CD4-positive, alpha-beta T cell (primary cell): ENCODE results near the gene DLGAP5. TPM values are rescaled to one million over a fixed set of nuclear protein-coding genes. Genes with fewer than 3 reads are reported as not detected.
A peak's percentile ranks its signal among the peaks of the same experiment; 100 is the strongest.

Source experiments
- ATAC-seq: fragments of 200-7000 bp; cut with Tn5 transposase; one replicate; pipeline ENCODE4 v1.10.0; 2022; ENCODE audit warnings: mild to moderate bottlenecking; ENCODE audit not compliant: poor library complexity
- CTCF ChIA-PET: fragments of 350-600 bp; sonication (Branson Sonifier 250); formaldehyde crosslinking; loops from one replicate; lab custom pipeline; 2021; ENCODE audit warnings: antibody characterized with exemption, inconsistent platforms; lab: Charles Lee
- POLR2A ChIA-PET: fragments of 350-600 bp; sonication (Branson Sonifier 250); formaldehyde crosslinking; loops from one replicate; lab custom pipeline; 2021; ENCODE audit warnings: antibody characterized with exemption, inconsistent platforms; lab: Charles Lee
- DNase-seq, 14 experiments: peaks; one replicate each; pipeline ENCODE4 v3.0.0-alpha.2; 2013 to 2020; ENCODE audit warnings: mixed read lengths in 2 of 14
- H3K27ac ChIP-seq, 2 donors: one replicate each; pipeline versions ENCODE4 v1.5.1 to v1.7.0; 2013; ENCODE audit warnings: low read length in 2 of 2, low read depth in 1 of 2, mild to moderate bottlenecking in 1 of 2
- H3K27me3 ChIP-seq, 2 experiments: 1 replicate in 1 of 2; 2 replicates in 1 of 2; pipeline versions ENCODE4 v1.6.1 to v1.7.0; 2013; ENCODE audit warnings: low read length in 2 of 2, control low read depth in 1 of 2, mild to moderate bottlenecking in 1 of 2, moderate library complexity in 1 of 2; ENCODE audit not compliant: insufficient read depth in 2 of 2, control insufficient read depth in 1 of 2
- H3K36me3 ChIP-seq: one replicate; pipeline ENCODE4 v1.6.1; 2013; ENCODE audit warnings: low read length, control low read depth; ENCODE audit not compliant: insufficient read depth
- H3K4me1 ChIP-seq: one replicate; pipeline ENCODE4 v1.6.1; 2013; ENCODE audit warnings: low read length, control low read depth; ENCODE audit not compliant: insufficient read depth
- H3K4me3 ChIP-seq: one replicate; pipeline ENCODE4 v1.5.1; 2013; ENCODE audit warnings: mild to moderate bottlenecking, low read length, moderate library complexity
- H3K9me3 ChIP-seq, 2 experiments: 1 replicate in 1 of 2; 2 replicates in 1 of 2; pipeline versions ENCODE4 v1.6.1 to v1.7.0; 2013; ENCODE audit warnings: low read length in 2 of 2, mild to moderate bottlenecking in 2 of 2, control low read depth in 1 of 2, moderate library complexity in 1 of 2; ENCODE audit not compliant: control insufficient read depth in 1 of 2, insufficient read depth in 1 of 2
- H3K27ac Mint-ChIP-seq: one replicate; pipeline ENCODE4 v1.8.0; 2020; ENCODE audit warnings: mixed read lengths
- H3K27me3 Mint-ChIP-seq: one replicate; pipeline ENCODE4 v1.8.0; 2021; ENCODE audit warnings: mixed read lengths
- H3K36me3 Mint-ChIP-seq: one replicate; pipeline ENCODE4 v1.8.0; 2021; ENCODE audit warnings: low read depth, mixed read lengths
- H3K4me1 Mint-ChIP-seq: one replicate; pipeline ENCODE4 v1.8.0; 2021; ENCODE audit warnings: low read depth, mixed read lengths
- H3K4me3 Mint-ChIP-seq: one replicate; pipeline ENCODE4 v1.8.0; 2020; ENCODE audit warnings: mild to moderate bottlenecking, mixed read lengths
- H3K9me3 Mint-ChIP-seq: one replicate; pipeline ENCODE4 v1.8.0; 2020; ENCODE audit warnings: mixed read lengths
- CTCF ChIP-seq: fragments of 200-600 bp; IDR thresholded peaks from one replicate; pipeline ENCODE4 v1.8.0; 2022; ENCODE audit warnings: antibody characterized with exemption, mild to moderate bottlenecking
- intact Hi-C, 2 experiments: fragments of 100-400 bp; cut with DNase I in 1 of 2; cut with micrococcal nuclease in 1 of 2; formaldehyde crosslinking; loops; one replicate each; pipeline versions ENCODE4 v1.15.1 to v1.9.0; 2023 to 2025; cut with DNase I, micrococcal nuclease
- total RNA-seq, 174 experiments: library from RNA in 2 of 174; stranded (reverse) in 2 of 174; gene quantifications; one replicate each; pipeline ENCODE4 v1.2.3 and lab custom pipeline; 2021 to 2026

The DLGAP5 gene
- total RNA-seq, 2 experiments from 2014 or later, result 0.25 TPM; not detected in 1

GRCh38 chr14:55131370-55132137, 59.8 kb downstream of the DLGAP5 start:
- H3K27ac ChIP-seq, result no peak overlapping the region
- CTCF ChIA-PET, result interaction anchor here (0.6 to 1.5 kb wide), 6 partner anchors 29 to 80 kb away, joined by 3 to 4 read pairs (median 4); partner anchors contain the start of gene MAPK1IP1L
- Mint-ChIP-seq H3K9me3 (no peaks in the 10 kb centered on the region), H3K36me3 (no peaks in the 10 kb centered on the region), H3K27ac (no peak overlapping the region), H3K4me1 (peaks cover 6% of the 10 kb centered on the region), H3K4me3 (no peak overlapping the region), H3K27me3 (peaks cover 46% of the 10 kb centered on the region)
- no peak for TF ChIP-seq CTCF
- POLR2A ChIA-PET, result no interaction called here
- intact Hi-C loops, result no loop called here
- H3K27me3 ChIP-seq, result peaks cover 6 to 16% of the 10 kb centered on the region in 2 experiments
- peak in 3 of 14 experiments; percentile 39 to 55 (median 44) for DNase-seq
- H3K36me3 ChIP-seq, result no peaks in the 10 kb centered on the region
- H3K4me3 ChIP-seq, result no peak overlapping the region
- H3K4me1 ChIP-seq, result peaks cover 25% of the 10 kb centered on the region
- ATAC-seq, result no peak
- no peaks in the 10 kb centered on the region for H3K9me3 ChIP-seq

- Mint-ChIP-seq H3K4me1 (peaks cover 13% of the 10 kb centered on the region), H3K36me3 (no peaks in the 10 kb centered on the region), H3K4me3 (peak overlapping the region; percentile 81), H3K27ac (peak overlapping the region; percentile 11), H3K9me3 (no peaks in the 10 kb centered on the region), H3K27me3 (peaks cover 53% of the 10 kb centered on the region)
- Histone ChIP-seq H3K9me3 (no peaks in the 10 kb centered on the region), H3K4me1 (peaks cover 32% of the 10 kb centered on the region), H3K4me3 (peak overlapping the region; percentile 59), H3K36me3 (no peaks in the 10 kb centered on the region), H3K27ac (no peak overlapping the region), H3K27me3 (peaks cover 6 to 16% of the 10 kb centered on the region in 2 experiments)
- no peak for ATAC-seq
- CTCF ChIA-PET, result interaction anchor here (2.2 kb wide), 1 partner anchor 79 kb away, joined by 6 read pairs; the partner anchor contains the start of gene MAPK1IP1L
- intact Hi-C loops, result no loop called here
- DNase-seq, result no peak
- POLR2A ChIA-PET, result interaction anchor here (0.6 to 1.9 kb wide), 5 partner anchors 12 to 36 kb away, joined by 3 to 11 read pairs (median 4); no protein-coding TSS in a partner anchor
- TF ChIP-seq CTCF, result no peak
These were observed 61.2 kb downstream of the DLGAP5 start for GRCh38 chr14:55130196-55130550.

- no peaks in the 10 kb centered on the region for H3K9me3 ChIP-seq
- intact Hi-C loops, result no loop called here
- H3K4me1 Mint-ChIP-seq, result peaks cover 15% of the 10 kb centered on the region
These were observed 61.8 kb downstream of the DLGAP5 start for GRCh38 chr14:55129428-55130195.

More at GRCh38 chr14:55129428-55130195, 61.8 kb downstream of the DLGAP5 start:
- peak; percentile 66 for ATAC-seq
- ChIA-PET CTCF (interaction anchor here (1.0 to 2.2 kb wide), 2 partner anchors 12 to 78 kb away, joined by 3 to 6 read pairs; partner anchors contain the start of gene MAPK1IP1L), POLR2A (interaction anchor here (0.6 to 1.9 kb wide), 5 partner anchors 12 to 36 kb away, joined by 3 to 11 read pairs (median 4); no protein-coding TSS in a partner anchor)
- Mint-ChIP-seq H3K36me3 (no peaks in the 10 kb centered on the region), H3K27ac (peak overlapping the region; percentile 11), H3K4me3 (peak overlapping the region; percentile 81), H3K9me3 (no peaks in the 10 kb centered on the region), H3K27me3 (peaks cover 54% of the 10 kb centered on the region)
- no peak overlapping the region for H3K27ac ChIP-seq
- TF ChIP-seq CTCF, result no peak
- peaks cover 38% of the 10 kb centered on the region for H3K4me1 ChIP-seq
- no peaks in the 10 kb centered on the region for H3K36me3 ChIP-seq
- H3K4me3 ChIP-seq, result peak overlapping the region; percentile 59
- peaks cover 6 to 16% of the 10 kb centered on the region in 2 experiments for H3K27me3 ChIP-seq
- DNase-seq, result peak; percentile 11 to 84 (median 21)
